ENCODE measurements around the gene KCTD15. TPM values are rescaled to one million over a fixed set of nuclear protein-coding genes. Genes with fewer than 3 reads are reported as not detected.

The KCTD15 gene
- polyA plus RNA-seq, 3 donors = 1.6 to 43.2 (median 2.1) TPM

GRCh38 chr19:33819506-33819879 is 22.8 kb downstream of the KCTD15 start:
- Histone ChIP-seq H3K4me2 (replicated peaks; ENCODE audit: extremely low read depth, low read length, poor library complexity, severe bottlenecking) (peak overlapping the region; percentile 86), H4K20me1 (ENCODE audit: insufficient read depth, low read length) (no peaks in the 10 kb centered on the region), H3K9me3 (replicated peaks in 1 of 2; ENCODE audit: control insufficient read depth in 1 of 2, insufficient read depth in 1 of 2, low read length in 2 of 2) (no peaks in the 10 kb centered on the region), H3K4me1 (ENCODE audit: control insufficient read depth in 1 of 2, insufficient read depth in 2 of 2, low read length in 2 of 2) (peaks cover 61 to 70% of the 10 kb centered on the region in 2 donors), H3K79me2 (ENCODE audit: insufficient read depth, low read length) (no peaks in the 10 kb centered on the region), H3K9ac (ENCODE audit: insufficient read depth, low read length, poor library complexity, severe bottlenecking) (peak overlapping the region; percentile 82), H3K27ac (ENCODE audit: low read depth in 1 of 2, low read length in 2 of 2) (peak overlapping the region; percentile 91 to 96), H3K27me3 (ENCODE audit: control insufficient read depth in 2 of 2, insufficient read depth in 2 of 2, low read length in 2 of 2) (no peaks in the 10 kb centered on the region), H2AFZ (ENCODE audit: insufficient read depth, low read depth, low read length, poor library complexity, severe bottlenecking) (peak overlapping the region; percentile 92), H3K36me3 (replicated peaks in 1 of 2; ENCODE audit: control insufficient read depth in 1 of 2, insufficient read depth in 2 of 2, low read length in 2 of 2) (peaks cover 0 to 1% of the 10 kb centered on the region in 2 donors), H3K4me3 (replicated peaks in 1 of 3; ENCODE audit: low read depth in 2 of 3, low read length in 3 of 3) (peak overlapping the region in 2 of 3 experiments; percentile 2 to 84)
- Mint-ChIP-seq H3K4me1 (peaks cover 56% of the 10 kb centered on the region), H3K27ac (peak overlapping the region; percentile 95 to 97 (median 96)), H3K27me3 (ENCODE audit: low read depth in 3 of 3) (no peaks in the 10 kb centered on the region), H3K4me3 (peak overlapping the region; percentile 67 to 68), H3K9me3 (peaks cover 0 to 3% (median 0%) of the 10 kb centered on the region in 7 donors), H3K36me3 (peaks cover 3 to 8% of the 10 kb centered on the region in 2 donors)
- WGBS (ENCODE audit: insufficient coverage) = 18% methylated on average over 8 of the region's 10 CpGs
- no peak for DNase-seq
- intact Hi-C loops (cut with micrococcal nuclease) = no loop called here
- no peak for TF ChIP-seq CTCF (IDR thresholded peaks at IDR 0.05)

- Histone ChIP-seq H3K9ac (ENCODE audit: insufficient read depth, low read length, poor library complexity, severe bottlenecking) (peak overlapping the region; percentile 82), H2AFZ (ENCODE audit: insufficient read depth, low read depth, low read length, poor library complexity, severe bottlenecking) (peak overlapping the region; percentile 92), H3K9me3 (replicated peaks in 1 of 2; ENCODE audit: control insufficient read depth in 1 of 2, insufficient read depth in 1 of 2, low read length in 2 of 2) (no peaks in the 10 kb centered on the region), H3K4me1 (ENCODE audit: control insufficient read depth in 1 of 2, insufficient read depth in 2 of 2, low read length in 2 of 2) (peaks cover 61 to 70% of the 10 kb centered on the region in 2 donors), H3K27ac (ENCODE audit: low read depth in 1 of 2, low read length in 2 of 2) (peak overlapping the region; percentile 91 to 96), H4K20me1 (ENCODE audit: insufficient read depth, low read length) (no peaks in the 10 kb centered on the region), H3K36me3 (replicated peaks in 1 of 2; ENCODE audit: control insufficient read depth in 1 of 2, insufficient read depth in 2 of 2, low read length in 2 of 2) (no peaks in the 10 kb centered on the region), H3K4me3 (replicated peaks in 1 of 3; ENCODE audit: low read depth in 2 of 3, low read length in 3 of 3) (peak overlapping the region; percentile 13 to 84 (median 57)), H3K79me2 (ENCODE audit: insufficient read depth, low read length) (no peaks in the 10 kb centered on the region), H3K27me3 (ENCODE audit: control insufficient read depth in 2 of 2, insufficient read depth in 2 of 2, low read length in 2 of 2) (no peaks in the 10 kb centered on the region), H3K4me2 (replicated peaks; ENCODE audit: extremely low read depth, low read length, poor library complexity, severe bottlenecking) (peak overlapping the region; percentile 86)
- TF ChIP-seq CTCF (IDR thresholded peaks at IDR 0.05) = no peak
- peaks cover 0 to 2% (median 0%) of the 10 kb centered on the region in 3 donors for H3K27me3 Mint-ChIP-seq (ENCODE audit: low read depth in 3 of 3)
- DNase-seq = peak; percentile 90 to 93 (median 90)
- peak overlapping the region; percentile 84 to 93 for H3K4me3 Mint-ChIP-seq
- peaks cover 3 to 7% of the 10 kb centered on the region in 2 donors for H3K36me3 Mint-ChIP-seq
- intact Hi-C loops (cut with micrococcal nuclease) = loop anchor here (1.0 to 2.0 kb wide), 2 partner anchors 23 to 25 kb away; partner anchors contain the start of gene KCTD15 (in 1 of the 2)
- WGBS (ENCODE audit: insufficient coverage) = under 1% methylated on average over 57 of the region's 61 CpGs
- H3K9me3 Mint-ChIP-seq = peaks cover 0 to 3% (median 0%) of the 10 kb centered on the region in 7 donors
- peak overlapping the region; percentile 92 to 97 (median 96) for H3K27ac Mint-ChIP-seq
- H3K4me1 Mint-ChIP-seq = peaks cover 56% of the 10 kb centered on the region
Observed at GRCh38 chr19:33819880-33820781, 23.5 kb downstream of the KCTD15 start.
